ENCODE data around the gene CRYGA.
"Not testable (repeated sequence)": the region's sequence is repeated elsewhere in the genome, so short reads cannot be mapped to it uniquely, and the experiment has no call there.

Gene CRYGA

DNA sequence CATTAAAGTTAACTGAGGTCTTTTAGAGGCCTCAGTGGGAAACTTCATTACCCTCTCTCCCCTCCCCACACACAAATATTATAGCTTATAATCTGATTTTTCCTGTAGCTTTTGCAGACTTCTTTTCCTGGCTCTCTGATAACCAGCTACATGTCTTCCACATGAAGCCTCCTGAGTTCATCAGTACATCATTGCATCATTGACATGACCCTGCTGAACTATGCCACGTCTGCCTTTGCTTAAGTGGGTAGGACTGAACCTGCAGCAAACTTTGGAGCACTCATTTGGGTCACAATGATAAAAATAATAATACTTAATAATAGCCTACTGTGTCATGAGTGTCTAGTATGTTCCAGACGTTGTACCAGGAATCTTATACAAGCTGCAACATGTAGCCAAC, 7.0 kb downstream of the CRYGA start:
- DNase-seq = no peak

DNA sequence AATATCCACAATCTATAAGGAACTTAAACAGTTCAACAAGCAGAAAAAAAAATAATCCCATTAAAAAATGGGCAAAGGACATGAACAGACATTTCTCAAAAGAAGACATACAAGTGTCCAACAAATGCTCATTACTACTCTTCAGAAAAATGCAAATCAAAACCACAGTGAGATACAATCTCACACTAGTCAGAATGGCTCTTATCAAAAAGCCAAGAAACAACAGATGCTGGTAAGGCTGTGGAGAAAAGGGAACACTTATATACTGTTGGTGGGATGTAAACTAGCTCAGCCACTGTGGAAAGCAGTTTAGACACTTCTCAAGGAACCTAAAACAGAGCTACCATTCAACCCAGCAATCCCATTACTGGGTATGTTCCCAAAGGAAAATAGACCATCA, 10.2 kb downstream of the CRYGA start:
- DNase-seq = no peak

DNA sequence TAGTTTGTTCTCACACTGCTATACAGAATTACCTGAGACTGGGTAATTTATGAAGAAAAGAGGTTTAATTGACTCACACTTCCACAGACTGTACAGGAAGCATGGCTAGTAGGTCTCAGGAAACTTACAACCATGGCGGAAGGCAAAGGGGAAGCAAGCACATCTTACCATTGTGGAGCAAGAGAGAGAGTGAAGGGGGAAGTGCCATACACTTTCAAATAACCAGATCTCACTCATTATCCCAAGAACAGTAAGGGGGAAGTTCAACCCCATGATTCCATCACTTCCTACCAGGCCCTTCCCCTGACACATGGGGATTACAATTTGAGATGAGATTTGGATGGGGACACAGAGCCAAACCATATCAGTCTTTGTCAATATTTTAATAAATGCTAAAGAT, 12.4 kb downstream of the CRYGA start:
- DNase-seq = no peak

DNA sequence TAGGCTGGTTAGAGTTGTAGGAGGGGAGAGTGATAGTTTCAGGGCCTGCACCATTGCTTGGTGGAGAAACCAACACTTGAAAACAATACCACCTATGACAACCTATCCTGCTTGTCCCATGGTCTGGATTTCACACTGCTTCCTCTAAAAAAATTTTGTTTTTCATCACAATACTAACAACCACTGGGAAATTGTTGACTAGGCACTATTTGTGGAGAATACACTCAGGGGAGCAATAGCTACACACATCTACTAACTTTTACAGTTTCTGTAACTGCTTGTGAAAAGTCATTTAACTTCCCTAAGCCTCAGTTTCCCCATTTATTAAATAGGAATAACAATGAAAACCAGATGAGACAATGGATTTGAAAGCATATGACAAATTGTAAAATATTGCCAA, 13.3 kb downstream of the CRYGA start:
- no peak for DNase-seq

DNA sequence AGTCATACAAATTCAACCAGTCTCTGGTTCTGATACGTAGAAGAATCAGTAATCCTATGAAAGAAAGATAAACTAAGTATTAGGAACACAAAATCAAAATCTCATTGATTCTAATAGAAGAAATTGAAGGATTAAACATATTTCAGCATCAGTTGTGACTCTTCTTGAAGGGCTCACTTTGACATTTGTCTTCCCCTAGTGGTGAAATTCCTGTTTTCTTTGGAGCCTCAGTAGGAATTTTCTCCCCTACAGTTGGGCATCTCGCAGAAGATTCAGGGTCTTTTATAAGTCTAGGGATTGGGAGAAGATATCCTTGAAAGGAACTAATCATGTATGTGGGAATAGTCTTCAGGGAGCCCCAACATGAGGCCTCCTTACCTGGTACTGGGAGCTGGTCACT, 14.6 kb downstream of the CRYGA start:
- no peak for DNase-seq

DNA sequence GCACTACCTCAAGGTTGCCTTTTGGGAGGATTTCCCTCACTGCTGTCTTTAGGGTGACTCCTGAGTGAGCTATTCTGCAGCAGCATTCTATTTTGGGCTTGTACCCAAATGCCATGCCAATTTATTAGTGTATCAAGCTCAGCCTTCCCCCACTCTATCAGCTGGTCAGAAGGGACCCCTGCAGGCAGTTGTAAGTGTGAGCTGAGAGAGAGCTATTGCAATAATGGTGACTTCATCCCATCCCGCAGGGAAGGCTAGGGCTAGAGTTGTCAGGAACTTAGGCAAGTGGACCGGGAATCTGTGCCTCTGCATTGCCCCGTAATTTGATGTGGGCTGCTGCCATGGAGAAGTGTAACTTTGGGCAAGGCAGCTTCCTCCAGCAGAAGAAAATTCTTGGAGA, 15.6 kb downstream of the CRYGA start:
- no peak for DNase-seq

DNA sequence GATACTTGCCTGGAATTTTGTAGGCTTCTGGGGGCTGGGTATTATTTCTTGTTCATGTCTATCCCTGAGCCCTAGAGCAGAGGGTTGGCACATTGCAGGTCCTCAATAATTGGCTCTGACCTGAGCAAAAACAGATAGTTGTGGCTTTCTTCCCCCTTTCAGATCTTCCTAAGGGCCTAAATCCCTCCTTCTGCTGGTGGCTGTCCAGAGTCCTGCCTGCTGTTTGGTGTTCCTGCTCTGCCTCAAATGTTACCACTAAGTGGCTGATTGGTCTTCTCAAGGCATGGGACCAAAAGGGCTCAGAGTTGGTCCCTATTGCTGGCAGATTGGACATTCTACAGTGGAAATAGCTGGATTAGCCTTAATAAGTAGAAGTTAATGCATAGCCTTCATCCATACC, 16.4 kb downstream of the CRYGA start:
- DNase-seq = no peak

DNA sequence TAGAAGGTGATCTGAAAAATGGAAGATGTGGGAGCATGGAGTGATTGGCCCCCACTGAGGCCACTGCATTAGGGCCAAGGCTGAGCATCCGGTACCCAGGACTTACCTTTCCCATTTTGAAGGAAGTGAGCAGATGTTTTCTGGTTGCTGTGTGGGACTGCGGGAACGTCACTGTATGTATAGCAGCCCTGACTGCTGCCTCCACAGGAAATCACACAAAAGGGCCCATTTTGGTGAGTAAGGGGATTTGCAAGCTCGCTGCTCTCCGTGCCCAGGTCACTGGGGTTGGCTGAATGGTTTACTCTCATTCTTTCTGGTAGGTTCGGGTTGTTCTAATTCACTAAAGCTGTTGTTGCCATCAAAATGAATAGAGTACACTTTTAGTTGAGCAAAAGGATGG, 17.4 kb downstream of the CRYGA start, which contains the start of gene CRYGB:
TSS of gene CRYGB (minus strand) at position 153 of the 400 bp plus-strand sequence. CDS start at position 115, 38 bp downstream.
- no peak for DNase-seq

DNA sequence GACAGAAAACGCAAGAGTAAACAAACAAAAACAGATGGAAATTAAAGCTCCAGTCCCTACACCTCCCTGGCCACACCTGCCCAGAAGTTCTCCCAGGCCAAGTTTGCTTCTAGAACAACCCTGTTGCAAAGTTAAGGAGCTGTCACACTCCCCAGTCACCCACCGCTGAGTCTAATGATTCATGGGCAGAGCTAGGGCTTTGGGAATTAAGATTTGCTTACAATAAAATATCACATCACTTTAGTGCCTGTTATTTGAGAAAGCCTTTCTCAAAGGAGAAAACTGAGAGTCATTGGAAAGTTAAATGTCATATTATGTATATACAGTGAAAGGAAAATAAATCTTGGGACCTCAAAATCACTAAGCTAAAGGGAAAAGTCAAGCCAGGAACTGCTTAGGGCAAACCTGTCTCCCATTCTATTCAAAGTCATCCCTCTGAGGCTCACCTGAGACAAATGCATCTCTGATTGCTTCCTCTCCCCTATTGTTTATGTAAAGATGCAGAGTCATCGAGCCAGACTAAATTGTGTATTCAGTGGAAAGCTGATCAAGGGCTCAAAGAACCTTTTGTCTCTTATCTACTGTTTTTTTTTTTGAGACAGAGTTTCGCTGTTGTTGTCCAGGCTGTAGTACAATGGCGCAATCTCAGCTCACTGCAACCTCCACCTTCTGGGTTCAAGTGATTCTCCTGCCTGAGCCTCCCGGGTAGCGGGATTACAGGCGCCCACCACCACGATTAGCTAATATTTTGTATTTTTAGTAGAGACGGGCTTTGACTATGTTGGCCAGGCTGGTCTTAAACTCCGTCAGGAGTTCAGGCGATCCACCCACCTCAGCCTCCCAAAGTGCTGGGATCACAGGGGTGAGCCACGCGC, 20.2 kb downstream of the CRYGA start:
- no peak for DNase-seq

DNA sequence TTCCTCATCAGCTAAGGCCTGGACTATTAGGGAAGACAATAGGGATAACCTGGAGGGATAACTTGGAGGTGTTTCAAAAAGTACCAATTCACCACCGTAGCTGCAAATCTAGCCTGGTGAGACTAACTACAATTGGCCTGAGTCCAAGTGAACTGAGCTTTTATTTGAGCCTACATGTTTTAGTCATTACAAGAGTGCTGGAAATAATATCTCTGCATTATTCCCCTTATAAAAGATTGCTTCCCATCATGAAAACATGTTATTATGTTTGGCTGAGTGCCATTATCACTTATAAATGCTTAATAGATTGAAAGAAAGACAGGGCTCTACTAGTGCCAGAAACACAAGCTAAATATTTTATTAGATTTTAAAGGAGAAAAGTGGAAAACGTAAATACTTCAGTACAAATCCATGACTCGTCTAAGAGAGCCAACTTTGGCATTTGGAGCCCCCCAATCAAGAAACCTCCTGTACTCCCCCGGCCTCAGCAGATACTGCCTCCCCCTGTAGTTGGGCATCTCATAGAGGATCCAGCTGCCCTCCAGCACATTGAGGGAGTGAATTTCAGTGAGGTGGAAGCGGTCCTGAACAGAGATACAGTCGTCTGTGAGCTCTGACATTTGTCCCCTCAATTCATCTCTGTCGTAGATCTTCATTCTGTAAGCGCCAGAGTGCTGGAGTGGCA, 21.0 kb downstream of the CRYGA start:
- no peak for DNase-seq

DNA sequence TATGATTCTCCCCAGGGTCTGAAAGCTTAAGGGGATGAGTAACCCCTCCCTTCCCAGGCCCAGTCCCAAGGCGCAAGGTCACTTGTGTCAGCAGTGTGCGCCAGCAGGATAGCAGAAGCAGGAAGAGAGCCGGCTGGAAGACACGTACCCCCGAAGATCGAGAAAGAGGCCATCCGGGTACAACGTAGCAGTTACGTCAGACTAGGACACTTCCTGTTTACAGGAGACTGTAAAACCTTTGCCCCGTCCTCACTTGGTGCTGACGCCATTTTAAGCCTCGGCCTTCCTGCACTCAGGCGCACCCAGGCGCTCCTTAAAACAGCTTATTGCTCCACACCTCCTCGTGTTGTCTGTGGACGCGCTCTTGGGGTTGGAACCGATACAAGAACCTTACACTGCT, 23.9 kb downstream of the CRYGA start:
- DNase-seq = no peak

DNA sequence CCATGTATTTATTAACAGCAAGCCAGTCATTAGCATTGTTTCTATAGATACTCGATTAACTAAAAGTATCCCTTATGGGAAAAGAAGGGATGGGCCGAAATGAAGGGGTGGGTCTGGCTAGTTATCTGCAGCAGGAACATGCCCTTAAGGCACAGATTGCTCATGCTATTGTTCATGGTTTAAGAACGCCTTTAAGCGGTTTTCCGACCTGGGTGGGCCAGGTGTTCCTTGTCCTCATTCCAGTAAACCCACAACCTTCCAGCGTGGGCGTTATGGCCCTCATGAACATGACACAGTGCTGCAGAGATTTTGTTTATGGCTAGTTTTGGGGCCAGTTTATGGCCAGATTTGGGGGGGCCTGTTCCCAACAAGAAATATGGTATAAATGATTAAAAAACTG, 25.1 kb downstream of the CRYGA start:
- not testable (repeated sequence) for DNase-seq

DNA sequence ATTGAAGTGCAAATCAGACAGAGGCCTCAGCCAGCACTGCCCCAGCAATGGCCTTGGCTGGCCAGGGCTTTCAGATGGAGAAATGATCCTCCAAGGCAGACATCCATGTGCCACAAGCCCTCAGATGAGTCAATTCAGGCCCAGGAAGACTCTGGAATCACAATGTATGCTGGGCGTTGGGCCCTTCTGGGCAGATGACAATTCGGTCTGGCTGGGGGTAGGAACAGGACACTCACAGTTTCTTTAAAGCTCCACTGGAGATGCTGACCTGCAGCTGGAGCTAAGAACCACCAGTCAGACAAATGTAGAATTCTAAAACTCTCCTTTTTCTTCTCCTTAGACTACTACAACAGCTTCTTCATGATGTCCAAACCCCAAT, 26.7 kb downstream of the CRYGA start:
- DNase-seq = no peak

DNA sequence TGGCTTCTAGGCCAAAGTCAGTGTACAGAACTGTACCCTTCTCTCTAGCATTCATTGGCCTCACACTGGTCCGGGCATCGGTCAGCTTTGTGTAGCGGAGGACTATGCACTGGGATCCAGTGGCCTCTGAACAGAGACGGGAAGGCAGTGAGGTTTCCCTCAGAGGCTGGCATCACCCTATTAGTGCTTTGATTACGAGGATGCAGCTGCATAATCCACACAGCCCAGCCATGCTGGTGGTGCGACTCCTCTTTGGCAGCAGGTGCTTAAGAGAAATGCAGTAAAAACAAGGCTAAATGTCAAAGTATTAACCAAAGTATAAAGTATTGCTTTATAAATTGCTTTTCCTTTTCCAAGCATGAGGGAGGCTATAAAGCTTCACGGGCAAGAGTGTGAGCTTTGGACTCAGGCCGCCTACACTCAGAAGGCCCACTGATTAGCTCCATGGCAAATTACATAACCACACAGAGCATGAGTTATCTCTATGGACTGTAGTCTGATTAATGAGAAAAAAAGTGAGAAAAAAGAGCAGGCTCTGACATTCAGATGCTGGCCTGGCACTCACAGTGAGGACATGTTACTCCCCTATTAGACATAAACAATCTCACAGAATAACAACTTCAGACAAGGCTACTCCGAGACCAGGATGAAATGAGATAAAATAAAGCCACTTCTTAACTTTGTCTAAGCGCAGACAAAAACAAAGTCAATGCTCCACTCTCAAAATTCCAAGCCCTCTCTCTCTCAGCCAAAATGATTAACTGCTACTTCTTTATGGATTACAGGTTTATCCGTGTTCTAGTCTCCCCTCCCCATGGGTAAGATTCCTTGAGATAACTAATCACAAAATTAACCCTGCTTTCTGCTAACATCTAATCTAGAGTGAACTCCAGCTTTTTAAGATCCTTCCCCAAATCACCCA, 27.3 kb downstream of the CRYGA start:
- no peak for DNase-seq

DNA sequence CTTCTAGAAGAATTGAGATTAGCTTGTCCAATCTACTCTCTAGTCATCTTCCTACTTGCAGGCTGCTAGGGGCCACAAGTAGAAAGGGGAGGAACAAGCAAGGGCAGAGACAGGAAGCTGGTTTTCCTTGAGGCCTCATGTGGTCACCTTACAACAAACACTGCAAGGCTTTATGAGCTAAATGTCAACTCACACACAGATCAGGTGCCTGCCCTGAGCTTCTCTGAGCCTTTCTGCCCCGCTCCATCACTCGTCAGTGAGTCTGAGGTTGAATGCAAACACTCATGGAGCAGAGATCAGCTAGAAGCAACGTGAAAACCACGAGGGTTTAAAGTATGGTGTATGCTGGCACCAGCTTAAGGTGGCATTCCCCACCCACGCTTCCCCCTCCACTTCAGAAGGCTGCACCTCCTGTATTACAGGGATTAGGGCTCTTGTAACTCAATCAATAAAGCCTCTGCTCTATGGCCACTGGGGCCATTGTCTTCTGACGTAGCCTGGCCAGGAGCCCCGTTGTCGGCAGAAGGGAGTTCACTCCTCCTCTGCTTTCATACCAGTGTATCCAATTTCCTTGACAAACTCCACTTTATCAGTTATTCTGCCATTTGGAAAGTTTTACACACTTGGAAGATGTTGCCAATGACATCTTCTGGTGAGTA, 28.3 kb downstream of the CRYGA start:
- DNase-seq = no peak

DNA sequence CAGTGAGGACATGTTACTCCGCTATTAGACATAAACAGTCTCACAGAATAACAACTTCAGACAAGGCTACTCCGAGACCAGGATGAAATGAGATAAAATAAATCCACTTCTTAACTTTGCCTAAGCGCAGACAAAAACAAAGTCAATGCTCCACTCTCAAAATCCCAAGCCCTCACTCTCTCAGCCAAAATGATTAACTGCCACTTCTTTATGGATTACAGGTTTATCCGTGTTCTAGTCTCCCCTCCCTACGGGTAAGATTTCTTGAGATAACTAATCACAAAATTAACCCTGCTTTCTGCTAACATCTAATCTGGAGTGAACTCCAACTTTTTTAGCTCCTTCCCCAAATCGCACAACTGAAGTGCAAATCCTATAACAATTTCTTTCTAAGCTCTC, 32.7 kb downstream of the CRYGA start:
- no peak for DNase-seq

DNA sequence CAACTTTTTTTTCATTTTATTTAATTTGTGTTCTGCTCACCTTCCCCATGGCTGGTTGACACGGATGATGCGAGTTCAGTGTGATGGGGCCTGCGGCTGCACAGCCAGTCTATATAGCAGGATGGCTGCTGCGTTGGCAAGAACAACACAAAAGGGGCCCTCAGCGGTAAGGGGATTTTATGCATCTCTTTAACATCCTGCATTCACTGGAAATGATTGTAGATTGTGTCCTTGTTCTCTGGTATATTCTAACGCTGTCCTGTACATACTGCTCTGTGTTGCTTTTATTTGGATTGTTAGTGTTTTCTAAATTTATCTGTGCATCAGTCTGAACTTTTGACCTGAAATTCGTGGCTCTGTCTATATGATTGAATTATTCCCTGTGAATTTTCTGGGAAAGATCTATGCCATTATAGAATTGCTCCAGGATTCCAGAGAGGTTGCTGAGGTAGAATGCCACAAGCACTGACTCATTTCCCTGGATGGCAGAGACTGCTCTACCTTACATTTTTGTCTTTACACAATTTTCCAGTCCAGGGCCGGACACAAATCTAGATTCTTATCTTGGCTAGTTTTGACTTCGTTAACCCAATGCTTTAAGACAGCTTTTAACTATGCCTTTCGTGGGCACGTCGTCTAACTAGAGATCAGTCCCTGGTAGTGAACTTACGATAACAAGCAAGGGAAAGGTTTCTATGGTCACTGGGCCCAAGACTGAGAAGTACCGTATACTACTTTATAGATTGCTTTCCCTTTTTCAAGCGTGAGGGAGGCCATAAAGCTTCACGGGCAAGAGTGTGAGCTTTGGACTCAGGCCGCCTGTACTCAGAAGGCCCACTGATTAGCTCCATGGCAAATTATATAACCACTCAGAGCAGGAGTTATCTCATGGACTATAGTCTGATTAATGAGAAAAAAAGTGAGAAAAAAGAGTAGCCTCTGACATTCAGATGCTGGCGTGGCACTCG, 33.4 kb downstream of the CRYGA start, which contains the start of gene CRYGC:
TSS of gene CRYGC (minus strand) at position 85 of the 968 bp plus-strand sequence. CDS start at position 49, 36 bp downstream.
- no peak for DNase-seq

DNA sequence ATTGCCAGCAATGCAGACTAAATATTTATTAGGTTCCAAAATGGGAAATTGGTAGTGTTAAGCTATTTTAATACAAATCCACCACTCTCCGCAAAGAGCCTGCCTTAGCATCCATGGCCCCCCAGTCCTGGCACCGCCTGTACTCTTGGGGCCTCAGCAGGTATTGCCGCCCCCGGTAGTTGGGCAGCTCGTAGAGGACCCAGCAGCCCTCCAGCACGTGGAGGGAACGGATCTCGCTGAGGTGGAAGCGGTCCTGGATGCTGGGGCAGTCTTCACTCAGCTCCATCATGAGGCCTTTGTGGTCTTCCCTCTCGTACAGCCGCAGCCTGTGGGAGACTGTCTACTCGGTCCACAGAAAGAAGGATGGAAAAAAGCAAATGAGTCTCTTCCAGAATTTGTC, 35.3 kb downstream of the CRYGA start:
- DNase-seq = no peak

DNA sequence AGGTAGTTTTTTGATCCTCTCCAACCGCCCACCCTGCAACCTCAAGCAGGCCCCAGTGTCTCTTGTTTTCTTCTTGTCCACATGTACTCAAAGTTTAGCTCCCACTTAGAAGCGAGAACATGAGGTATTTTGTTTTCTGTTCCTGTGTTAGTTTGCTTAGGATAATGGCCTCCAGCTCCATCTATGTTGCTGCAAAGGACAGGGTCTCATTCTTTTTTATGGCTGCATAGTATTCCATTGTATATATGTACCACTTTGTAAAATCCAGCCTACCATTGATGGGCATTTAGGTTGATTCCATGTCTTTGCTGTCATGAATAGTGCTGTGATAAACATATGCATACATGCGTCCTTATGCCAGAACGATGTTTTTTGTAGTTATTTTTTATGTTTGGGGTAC, 36.3 kb downstream of the CRYGA start:
- DNase-seq = no peak

DNA sequence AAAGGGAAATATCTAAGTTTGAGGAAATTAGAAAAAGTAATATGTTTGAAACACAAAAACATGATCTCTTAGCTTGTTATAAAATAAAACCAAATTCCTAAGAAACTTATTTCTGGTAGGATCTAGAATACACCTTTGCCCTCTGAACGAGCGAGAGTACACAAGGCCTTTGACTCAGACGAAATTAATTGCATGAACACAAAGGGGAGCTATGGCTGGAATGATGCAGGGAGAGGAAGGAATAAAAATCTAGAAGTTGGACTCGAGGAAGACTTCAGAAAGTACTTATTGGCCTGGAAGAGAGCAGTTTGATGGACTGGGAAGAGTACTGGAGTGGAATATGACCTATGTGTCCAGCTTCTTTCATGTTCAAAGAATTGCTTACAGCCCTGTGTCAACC, 38.1 kb downstream of the CRYGA start:
- no peak for DNase-seq

DNA sequence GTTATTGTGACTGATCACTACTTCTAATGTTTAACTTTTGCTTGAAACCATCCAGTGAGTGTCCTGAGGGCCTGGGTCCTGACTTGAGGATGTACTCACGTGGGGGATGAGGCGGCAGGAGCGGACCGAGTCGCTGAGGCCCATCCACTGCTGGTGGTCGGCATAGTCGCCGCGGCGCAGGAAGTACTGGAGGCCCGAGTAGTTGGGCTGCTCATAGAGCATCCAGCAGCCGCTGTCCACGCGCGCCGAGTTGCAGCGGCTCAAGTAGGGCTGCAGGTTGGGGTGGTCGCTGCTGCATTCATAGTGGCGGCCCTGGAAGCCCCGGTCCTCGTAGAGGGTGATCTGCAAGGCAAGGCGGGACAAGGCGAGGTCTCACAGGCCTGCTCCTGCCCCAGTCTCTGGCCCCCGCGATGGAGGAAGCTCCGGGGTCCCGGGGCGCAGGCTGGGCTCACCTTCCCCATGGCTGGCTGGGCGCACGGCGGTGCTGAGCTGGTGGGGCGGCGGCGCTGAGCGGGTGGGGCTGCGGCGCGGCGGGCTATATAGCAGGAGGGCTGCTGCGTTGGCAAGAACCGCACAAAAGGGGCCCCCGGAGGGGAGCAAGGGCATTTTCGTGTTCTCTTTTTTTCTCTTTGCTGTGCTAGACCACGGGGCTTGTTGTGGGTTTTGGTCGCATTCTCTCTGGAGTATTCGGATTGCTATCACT, 39.2 kb downstream of the CRYGA start, which contains the start of gene CRYGD:
TSS of gene CRYGD (minus strand) at position 512 of the 703 bp plus-strand sequence. CDS start at position 461, 51 bp downstream.
- DNase-seq = not testable (repeated sequence)

Measured in amniotic stem cell (primary cell).